HepG2 (cell line): ENCODE measurements around the gene ERBB3. TPM values are rescaled to one million over a fixed set of nuclear protein-coding genes. Genes with fewer than 3 reads are reported as not detected.

Source experiments
- BRD4 ChIP-seq: sonication (generic); formaldehyde crosslinking; IDR thresholded peaks from 2 replicates; pipeline ENCODE4 v1.4.0; 2020; ENCODE audit warnings: missing genetic modification reagents
- KDM5B ChIP-seq: sonication (generic); formaldehyde crosslinking; IDR thresholded peaks from 2 replicates; pipeline ENCODE4 v1.4.0; 2020; ENCODE audit warnings: missing genetic modification reagents, mild to moderate bottlenecking, borderline replicate concordance
- MIXL1 ChIP-seq: IDR thresholded peaks from 2 replicates; pipeline ENCODE4 v1.6.1; 2016
- MXI1 ChIP-seq: IDR thresholded peaks from 3 replicates; pipeline ENCODE4 v1.6.1; 2012; ENCODE audit warnings: low read depth, low read length, inconsistent platforms, borderline replicate concordance
- POLR2AphosphoS5 ChIP-seq: IDR thresholded peaks from 2 replicates; pipeline ENCODE4 v1.6.1; 2012; ENCODE audit warnings: low read depth, low read length
- RAD51 ChIP-seq: fragments of 450-650 bp; IDR thresholded peaks from 2 replicates; pipeline ENCODE4 v1.6.1; 2016; ENCODE audit warnings: borderline replicate concordance
- RBM22 ChIP-seq: fragments of 200-400 bp; formaldehyde crosslinking; optimal IDR thresholded peaks from 2 replicates; pipeline ENCODE3; 2017; ENCODE audit warnings: mild to moderate bottlenecking, low read length, moderate library complexity
- RORA ChIP-seq: sonication (generic); formaldehyde crosslinking; IDR thresholded peaks from 2 replicates; pipeline ENCODE4 v1.5.0; 2020; ENCODE audit warnings: mild to moderate bottlenecking, missing genetic modification reagents, moderate library complexity
- TAF15 ChIP-seq: fragments of 200-400 bp; formaldehyde crosslinking; IDR thresholded peaks from one replicate; pipeline ENCODE4 v1.6.1; 2018; ENCODE audit warnings: mild to moderate bottlenecking, low read depth, low read length; ENCODE audit not compliant: poor library complexity, severe bottlenecking
- UBTF ChIP-seq: sonication (generic); formaldehyde crosslinking; IDR thresholded peaks from 2 replicates; pipeline ENCODE4 v1.4.0; 2020; ENCODE audit warnings: mild to moderate bottlenecking, missing genetic modification reagents
- ZBTB38 ChIP-seq: sonication (generic); formaldehyde crosslinking; IDR thresholded peaks from 2 replicates; pipeline ENCODE4 v1.5.1; 2020; ENCODE audit warnings: mild to moderate bottlenecking, missing genetic modification reagents
- ZFP41 ChIP-seq: sonication (generic); formaldehyde crosslinking; IDR thresholded peaks from 2 replicates; pipeline ENCODE4 v1.4.0; 2020; ENCODE audit warnings: mild to moderate bottlenecking, missing genetic modification reagents, borderline replicate concordance
- ZNF382 ChIP-seq: sonication (generic); formaldehyde crosslinking; IDR thresholded peaks from 2 replicates; pipeline ENCODE4 v1.5.0; 2020; ENCODE audit warnings: missing genetic modification reagents, mild to moderate bottlenecking, borderline replicate concordance
- ZNF503 ChIP-seq: sonication (generic); formaldehyde crosslinking; IDR thresholded peaks from 2 replicates; pipeline ENCODE4 v1.4.0; 2020; ENCODE audit warnings: missing genetic modification reagents
- ZNF513 ChIP-seq: sonication (generic); formaldehyde crosslinking; conservative IDR thresholded peaks from 2 replicates; pipeline ENCODE4 v1.5.0; 2020; ENCODE audit warnings: missing genetic modification reagents
- ZNF660 ChIP-seq: sonication (generic); formaldehyde crosslinking; IDR thresholded peaks from 2 replicates; pipeline ENCODE4 v1.5.1; 2020; ENCODE audit warnings: mild to moderate bottlenecking, low read depth, missing genetic modification reagents, borderline replicate concordance
- ZNF674 ChIP-seq: sonication (generic); formaldehyde crosslinking; IDR thresholded peaks from 2 replicates; pipeline ENCODE4 v1.5.0; 2020; ENCODE audit warnings: low read depth, mild to moderate bottlenecking, missing genetic modification reagents
- ZNF709 ChIP-seq: sonication (generic); formaldehyde crosslinking; IDR thresholded peaks from 2 replicates; pipeline ENCODE4 v1.5.0; 2020; ENCODE audit warnings: mild to moderate bottlenecking, missing genetic modification reagents
- polyA plus RNA-seq, 8 experiments: library from polyadenylated mRNA; depleted of rRNA in 3 of 8; stranded (reverse) in 7 of 8; unstranded in 1 of 8; fragments of >200 nt; fragmentation: Illumina TruSeq in 4 of 8; extraction: Trizol in 4 of 8; gene quantifications; 2 replicates each; pipeline versions ENCODE4 v1.2.1 to v1.2.3, GENCODE V29; 2011 to 2016; ENCODE audit warnings: low read depth in 4 of 8, missing spikeins in 1 of 8, mixed read lengths in 1 of 8; ENCODE audit not compliant: insufficient read depth in 1 of 8
- total RNA-seq, 5 experiments: library from RNA; depleted of rRNA; stranded (reverse); fragments of >200 nt; fragmentation: Illumina TruSeq; extraction: Trizol; gene quantifications; 2 replicates each; pipeline ENCODE4 v1.2.3, GENCODE V29; 2016; ENCODE audit warnings: low read depth in 1 of 5
- TF ChIP-seq, protein P1 (sequence below): sonication (generic); formaldehyde crosslinking; IDR thresholded peaks from 2 replicates; pipeline ENCODE4 v1.5.1; 2020; ENCODE audit warnings: mild to moderate bottlenecking, missing genetic modification reagents, borderline replicate concordance
- TF ChIP-seq, protein P2 (sequence below): IDR thresholded peaks from 2 replicates; pipeline ENCODE4 v1.6.1; 2016
- TF ChIP-seq, protein P3 (sequence below): sonication (generic); formaldehyde crosslinking; IDR thresholded peaks from 2 replicates; pipeline ENCODE4 v1.4.0; 2020; ENCODE audit warnings: missing genetic modification reagents

The ERBB3 gene
- total and polyA plus RNA-seq, 2 of the 13 experiments (the other 11 are each of a cell fraction or from before 2014, with no cell fraction given), result 93.6 to 358 TPM

DNA sequence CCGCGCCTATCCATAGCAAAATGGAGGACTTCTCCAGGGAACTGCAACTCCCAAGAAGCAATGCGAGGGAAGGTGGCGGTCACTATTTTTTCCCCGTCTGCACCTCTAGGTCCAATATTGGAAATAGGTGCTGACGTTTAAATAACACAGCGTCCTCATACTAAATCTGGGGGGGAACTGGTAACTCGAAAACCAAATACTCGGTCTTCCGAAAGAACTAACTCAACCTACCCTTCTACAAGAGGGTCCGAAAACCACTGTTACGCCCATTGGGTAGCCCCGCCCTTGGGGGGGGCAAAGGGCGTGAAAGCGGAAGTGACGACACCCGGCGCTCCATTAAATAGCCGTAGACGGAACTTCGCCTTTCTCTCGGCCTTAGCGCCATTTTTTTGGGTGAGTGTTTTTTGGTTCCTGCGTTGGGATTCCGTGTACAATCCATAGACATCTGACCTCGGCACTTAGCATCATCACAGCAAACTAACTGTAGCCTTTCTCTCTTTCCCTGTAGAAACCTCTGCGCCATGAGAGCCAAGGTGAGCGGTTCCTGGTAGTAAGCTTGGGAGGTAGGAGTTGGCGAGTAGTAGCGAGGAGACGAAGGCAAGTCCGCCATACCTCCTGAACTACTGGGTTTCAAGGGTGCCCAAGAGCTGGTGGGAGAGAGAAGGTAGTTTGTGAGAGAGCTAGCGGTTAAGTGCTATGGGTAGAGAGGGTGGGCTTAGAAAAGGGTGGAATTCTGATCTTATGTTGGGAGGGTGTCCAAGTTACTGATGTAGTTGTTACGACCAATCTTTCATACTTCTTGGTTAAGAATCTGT is 36.5 kb downstream of the ERBB3 start, which contains the start of gene RPL41 (continued):
- TF ChIP-seq, protein P1, sequence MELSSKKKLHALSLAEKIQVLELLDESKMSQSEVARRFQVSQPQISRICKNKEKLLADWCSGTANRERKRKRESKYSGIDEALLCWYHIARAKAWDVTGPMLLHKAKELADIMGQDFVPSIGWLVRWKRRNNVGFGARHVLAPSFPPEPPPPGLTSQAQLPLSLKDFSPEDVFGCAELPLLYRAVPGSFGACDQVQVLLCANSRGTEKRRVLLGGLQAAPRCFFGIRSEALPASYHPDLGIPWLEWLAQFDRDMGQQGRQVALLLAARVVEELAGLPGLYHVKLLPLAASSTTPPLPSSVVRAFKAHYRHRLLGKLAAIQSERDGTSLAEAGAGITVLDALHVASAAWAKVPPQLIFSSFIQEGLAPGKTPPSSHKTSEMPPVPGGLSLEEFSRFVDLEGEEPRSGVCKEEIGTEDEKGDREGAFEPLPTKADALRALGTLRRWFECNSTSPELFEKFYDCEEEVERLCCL (CRISPR knock-in tag), result no peak
- TF ChIP-seq POLR2AphosphoS5 (peak; percentile 100), ZFP41 (CRISPR knock-in tag) (no peak), RAD51 (no peak), MXI1 (peak; percentile 80; the same call in 1 of the 3 replicates), MIXL1 (peak; percentile 54), UBTF (CRISPR knock-in tag) (peak; percentile 42; the same call in 1 of the 2 replicates), KDM5B (CRISPR knock-in tag) (no peak; the same call in 1 of the 2 replicates), ZNF674 (CRISPR knock-in tag) (no peak), ZNF382 (CRISPR knock-in tag) (no peak), RORA (CRISPR knock-in tag) (no peak), ZNF709 (CRISPR knock-in tag) (no peak), ZBTB38 (CRISPR knock-in tag) (peak; percentile 64; the same call in 1 of the 2 replicates), ZNF660 (CRISPR knock-in tag) (no peak), ZNF513 (CRISPR knock-in tag) (no peak), RBM22 (peak; percentile 95), TAF15 (no peak), BRD4 (peak; percentile 53; the same call in 1 of the 2 replicates), ZNF503 (CRISPR knock-in tag) (peak; percentile 52; the same call in 1 of the 2 replicates)
- TF ChIP-seq, protein P2, sequence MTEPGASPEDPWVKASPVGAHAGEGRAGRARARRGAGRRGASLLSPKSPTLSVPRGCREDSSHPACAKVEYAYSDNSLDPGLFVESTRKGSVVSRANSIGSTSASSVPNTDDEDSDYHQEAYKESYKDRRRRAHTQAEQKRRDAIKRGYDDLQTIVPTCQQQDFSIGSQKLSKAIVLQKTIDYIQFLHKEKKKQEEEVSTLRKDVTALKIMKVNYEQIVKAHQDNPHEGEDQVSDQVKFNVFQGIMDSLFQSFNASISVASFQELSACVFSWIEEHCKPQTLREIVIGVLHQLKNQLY, result peak; percentile 37; the same call in 1 of the 2 replicates
- TF ChIP-seq, protein P3, sequence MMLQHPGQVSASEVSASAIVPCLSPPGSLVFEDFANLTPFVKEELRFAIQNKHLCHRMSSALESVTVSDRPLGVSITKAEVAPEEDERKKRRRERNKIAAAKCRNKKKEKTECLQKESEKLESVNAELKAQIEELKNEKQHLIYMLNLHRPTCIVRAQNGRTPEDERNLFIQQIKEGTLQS (CRISPR knock-in tag), result 0 out of 2 replicates have a peak, but pooled peaks have one; percentile 9
